Osteocyte (in vitro differentiated cells): ENCODE data around the gene METTL2B. TPM values are rescaled to one million over a fixed set of nuclear protein-coding genes. Genes with fewer than 3 reads are reported as not detected.
A peak's percentile ranks its signal among the peaks of the same experiment; 100 is the strongest.
"Not testable (repeated sequence)": the region's sequence is repeated elsewhere in the genome, so short reads cannot be mapped to it uniquely, and the experiment has no call there.

Experiments
- DNase-seq: peaks from one replicate; pipeline ENCODE4 v3.0.0; 2021; ENCODE audit warnings: mixed read lengths; ENCODE audit not compliant: unreplicated experiment; ENCODE audit errors: extremely low spot score
- H3K27ac Mint-ChIP-seq: one replicate; pipeline ENCODE4 v1.8.0; 2021; ENCODE audit warnings: mild to moderate bottlenecking, mixed read lengths; ENCODE audit not compliant: unreplicated experiment
- H3K27me3 Mint-ChIP-seq: one replicate; pipeline ENCODE4 v1.8.0; 2021; ENCODE audit warnings: mixed read lengths; ENCODE audit not compliant: unreplicated experiment
- H3K36me3 Mint-ChIP-seq: one replicate; pipeline ENCODE4 v1.8.0; 2021; ENCODE audit warnings: mixed read lengths; ENCODE audit not compliant: unreplicated experiment
- H3K4me1 Mint-ChIP-seq: one replicate; pipeline ENCODE4 v1.8.0; 2021; ENCODE audit warnings: mixed read lengths; ENCODE audit not compliant: unreplicated experiment
- H3K4me3 Mint-ChIP-seq: one replicate; pipeline ENCODE4 v1.8.0; 2021; ENCODE audit warnings: mild to moderate bottlenecking, moderate library complexity, mixed read lengths; ENCODE audit not compliant: unreplicated experiment
- H3K9me3 Mint-ChIP-seq: one replicate; pipeline ENCODE4 v1.8.0; 2021; ENCODE audit warnings: mixed read lengths; ENCODE audit not compliant: unreplicated experiment
- CTCF ChIP-seq: fragments of 200-600 bp; sonication (generic); IDR thresholded peaks from 2 replicates; pipeline ENCODE4 v1.5.0; 2021; ENCODE audit warnings: antibody characterized with exemption, mild to moderate bottlenecking, moderate library complexity
- long read RNA-seq: library from polyadenylated mRNA; unstranded; transcript quantifications from one replicate; pipeline ENCODE4 v2.0.0, GENCODE V29; 2021
- total RNA-seq: library from RNA; stranded (reverse); gene quantifications from 2 replicates; pipeline ENCODE4 v1.2.1, GENCODE V29; 2021

Gene METTL2B
- 31.4 and 33.2 TPM in 2 replicates for total RNA-seq
- long read RNA-seq, transcript METTL2B-206 (8 exons, 1,590 nt): minor isoform, 13 of 113 reads
- long read RNA-seq, transcript METTL2B-201 (9 exons, 2,182 nt): major isoform, 64 of 113 reads
- long read RNA-seq, partial matches to known transcripts: 11 of 113 reads
- long read RNA-seq, other reads (novel, unspliced or antisense): 25 of 113 reads

GRCh38 chr7:128476402-128477335 lies at the start of gene METTL2B:
Gene METTL2B, plus strand, starts transcription at chr7:128476748. Its CDS starts 18 bp downstream, at chr7:128476766.
- peak; percentile 95 for DNase-seq
- peak within 1 kb of the TSS; percentile 96 for H3K4me3 Mint-ChIP-seq
- not testable (repeated sequence) for H3K27me3 Mint-ChIP-seq

GRCh38 chr7:128427289-128427891 lies 49.2 kb upstream of the METTL2B start:
- H3K4me1 Mint-ChIP-seq: peaks cover 4% of the 10 kb centered on the region
- H3K4me3 Mint-ChIP-seq: no peak overlapping the region
- H3K27me3 Mint-ChIP-seq: peaks cover 10% of the 10 kb centered on the region
- H3K27ac Mint-ChIP-seq: no peak overlapping the region
- H3K36me3 Mint-ChIP-seq: no peaks in the 10 kb centered on the region
- no peaks in the 10 kb centered on the region for H3K9me3 Mint-ChIP-seq
- peak; percentile 78 for TF ChIP-seq CTCF
- DNase-seq: no peak

More at GRCh38 chr7:128476402-128477335, at the start of gene METTL2B:
- H3K4me1 Mint-ChIP-seq: peaks cover 17% of the 10 kb centered on the region
- not testable (repeated sequence) for H3K36me3 Mint-ChIP-seq, H3K9me3 Mint-ChIP-seq
- H3K27ac Mint-ChIP-seq: peak within 1 kb of the TSS; percentile 97
- peak; percentile 54 for TF ChIP-seq CTCF

- DNase-seq: no peak
- Mint-ChIP-seq H3K27me3 (peaks cover 19% of the 10 kb centered on the region), H3K36me3 (no peaks in the 10 kb centered on the region), H3K4me1 (peaks cover 4% of the 10 kb centered on the region), H3K27ac (no peak overlapping the region), H3K4me3 (no peak overlapping the region), H3K9me3 (no peaks in the 10 kb centered on the region)
- no peak for TF ChIP-seq CTCF
Measured at GRCh38 chr7:128430207-128430606, 46.3 kb upstream of the METTL2B start.

- no peak for DNase-seq
- no peak overlapping the region for H3K4me3 Mint-ChIP-seq
- H3K27me3 Mint-ChIP-seq: peaks cover 26% of the 10 kb centered on the region
- H3K36me3 Mint-ChIP-seq: no peaks in the 10 kb centered on the region
- no peak overlapping the region for H3K27ac Mint-ChIP-seq
- H3K9me3 Mint-ChIP-seq: no peaks in the 10 kb centered on the region
- H3K4me1 Mint-ChIP-seq: peaks cover 4% of the 10 kb centered on the region
- TF ChIP-seq CTCF: no peak
Measured at GRCh38 chr7:128431221-128431620, 45.3 kb upstream of the METTL2B start.

- TF ChIP-seq CTCF: no peak
- no peaks in the 10 kb centered on the region for H3K9me3 Mint-ChIP-seq
- DNase-seq: no peak
- H3K27ac Mint-ChIP-seq: no peak overlapping the region
- peaks cover 29% of the 10 kb centered on the region for H3K27me3 Mint-ChIP-seq
- peaks cover 4% of the 10 kb centered on the region for H3K4me1 Mint-ChIP-seq
- H3K36me3 Mint-ChIP-seq: no peaks in the 10 kb centered on the region
- H3K4me3 Mint-ChIP-seq: no peak overlapping the region
Measured at GRCh38 chr7:128431754-128432153, 44.8 kb upstream of the METTL2B start.
